ENCODE measurements around the gene MPG. TPM values are rescaled to one million over a fixed set of nuclear protein-coding genes. Genes with fewer than 3 reads are reported as not detected.

MPG gene
- total RNA-seq, 1 experiment from 2014 or later = 62.8 TPM

DNA sequence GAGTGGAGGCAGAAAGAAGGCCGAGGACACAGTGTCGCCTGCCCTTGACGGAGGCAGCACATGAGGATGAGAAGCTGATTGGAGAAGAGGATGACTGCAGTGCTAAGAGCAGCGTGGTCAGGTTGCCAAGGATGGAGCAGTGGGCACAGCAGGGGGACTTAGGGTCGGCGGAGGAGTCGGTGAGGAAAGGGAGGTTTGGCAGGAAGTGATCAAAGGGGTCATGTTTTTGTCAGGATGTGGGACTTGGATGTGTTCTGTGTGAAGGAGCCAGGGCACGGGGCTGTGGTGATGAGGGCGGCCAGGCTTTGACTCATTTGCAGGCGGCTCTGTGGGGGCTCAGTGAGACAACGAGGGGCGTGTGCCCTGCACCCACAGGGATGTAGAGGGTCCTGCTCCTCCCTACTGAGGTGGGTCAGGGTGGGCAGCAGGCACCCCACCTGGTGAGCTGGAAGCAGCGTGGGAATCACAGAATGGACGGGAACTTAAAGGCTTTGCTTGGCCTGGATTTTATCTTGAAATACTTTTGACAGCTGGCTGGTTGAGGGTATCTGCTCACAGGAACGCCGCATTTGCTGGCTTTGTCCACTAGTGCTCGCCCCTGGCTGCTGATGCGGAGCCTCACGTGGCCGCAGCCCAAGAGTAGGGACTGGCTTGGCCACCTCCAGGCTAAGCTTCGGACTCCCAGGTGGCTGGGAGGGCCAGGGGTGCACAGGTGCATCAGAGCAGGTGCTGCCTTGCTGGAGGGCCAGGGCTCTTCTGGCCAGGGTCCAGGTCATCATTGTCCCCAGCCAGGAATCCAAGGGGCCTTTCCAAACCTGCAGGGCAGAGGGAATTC lies 6.0 kb downstream of the MPG start:
- no peaks in the 10 kb centered on the region for H3K27me3 Mint-ChIP-seq (ENCODE audit: insufficient read depth, unreplicated experiment)
- no peak for DNase-seq (ENCODE audit: unreplicated experiment)
- H3K9me3 Mint-ChIP-seq (ENCODE audit: unreplicated experiment) = no peaks in the 10 kb centered on the region
- intact Hi-C loops (cut with micrococcal nuclease) = no loop called here
- TF ChIP-seq CTCF (IDR thresholded peaks at IDR 0.05; ENCODE audit: unreplicated experiment) = no peak
- POLR2A ChIA-PET = interaction anchor here (1.8 kb wide), 1 partner anchor 10 kb away, joined by 8 read pairs; no protein-coding TSS in a partner anchor
- peaks cover 8% of the 10 kb centered on the region for H3K4me1 Mint-ChIP-seq (ENCODE audit: insufficient read depth, unreplicated experiment)
- no TSS peak for BruUV-seq (replicated peaks)
- peak overlapping the region; percentile 6 for H3K27ac Mint-ChIP-seq (ENCODE audit: low read depth, unreplicated experiment)
- CTCF ChIA-PET = interaction anchor here (0.6 to 1.6 kb wide), 5 partner anchors 10 to 440 kb away, joined by 3 to 5 read pairs (median 4); partner anchors contain the start of genes POLR3K and SNRNP25
- no peak overlapping the region for H3K4me3 Mint-ChIP-seq (ENCODE audit: unreplicated experiment)
- H3K36me3 Mint-ChIP-seq (ENCODE audit: insufficient read depth, unreplicated experiment) = peaks cover 57% of the 10 kb centered on the region

DNA sequence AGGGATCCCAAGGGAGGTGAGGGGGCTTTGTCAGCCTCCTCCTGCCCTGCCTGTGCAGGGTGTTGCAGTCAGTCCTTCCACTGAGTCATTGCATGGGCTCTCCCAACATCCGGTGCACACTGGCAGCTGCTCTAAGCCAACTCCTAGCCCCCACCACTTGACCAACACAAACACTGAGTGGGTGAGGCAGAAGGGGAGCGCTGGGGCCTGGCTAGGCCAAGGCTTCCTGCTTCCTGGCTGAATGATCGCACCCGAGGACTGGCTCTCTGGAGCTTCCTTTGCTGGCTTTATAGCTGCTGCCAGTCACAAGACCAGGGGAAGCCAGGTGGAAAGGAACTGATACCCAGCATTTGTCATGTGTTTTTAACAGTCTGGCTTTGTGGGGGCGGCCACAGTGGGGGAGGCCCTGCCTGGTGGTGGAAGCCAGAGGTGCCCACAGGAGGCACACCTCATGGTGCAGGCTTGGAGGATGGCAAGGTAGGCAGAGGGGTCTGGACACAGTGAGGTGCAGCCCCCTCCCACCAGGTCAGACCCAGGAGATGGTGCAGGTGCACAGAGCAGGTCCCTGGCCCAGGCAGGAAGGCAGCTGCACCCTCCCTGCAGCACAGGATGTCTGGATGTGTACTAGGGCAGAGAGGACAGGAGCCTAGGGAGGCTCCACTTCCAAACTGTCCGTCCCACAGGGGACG lies 6.8 kb downstream of the MPG start:
- Mint-ChIP-seq H3K4me3 (ENCODE audit: unreplicated experiment) (no peak overlapping the region), H3K9me3 (ENCODE audit: unreplicated experiment) (no peaks in the 10 kb centered on the region), H3K36me3 (ENCODE audit: insufficient read depth, unreplicated experiment) (peaks cover 51% of the 10 kb centered on the region), H3K27ac (ENCODE audit: low read depth, unreplicated experiment) (peak overlapping the region; percentile 73), H3K27me3 (ENCODE audit: insufficient read depth, unreplicated experiment) (no peaks in the 10 kb centered on the region), H3K4me1 (ENCODE audit: insufficient read depth, unreplicated experiment) (peaks cover 8% of the 10 kb centered on the region)
- ChIA-PET POLR2A (interaction anchor here (1.3 to 1.8 kb wide), 2 partner anchors 9 to 12 kb away, joined by 4 to 8 read pairs; no protein-coding TSS in a partner anchor), CTCF (interaction anchor here (0.9 to 1.7 kb wide), 5 partner anchors 9 to 277 kb away, joined by 3 to 8 read pairs (median 4); no protein-coding TSS in a partner anchor)
- intact Hi-C loops (cut with micrococcal nuclease) = no loop called here
- no peak for TF ChIP-seq CTCF (IDR thresholded peaks at IDR 0.05; ENCODE audit: unreplicated experiment)
- peak; percentile 82 for DNase-seq (ENCODE audit: unreplicated experiment)
- BruUV-seq (replicated peaks) = no TSS peak

DNA sequence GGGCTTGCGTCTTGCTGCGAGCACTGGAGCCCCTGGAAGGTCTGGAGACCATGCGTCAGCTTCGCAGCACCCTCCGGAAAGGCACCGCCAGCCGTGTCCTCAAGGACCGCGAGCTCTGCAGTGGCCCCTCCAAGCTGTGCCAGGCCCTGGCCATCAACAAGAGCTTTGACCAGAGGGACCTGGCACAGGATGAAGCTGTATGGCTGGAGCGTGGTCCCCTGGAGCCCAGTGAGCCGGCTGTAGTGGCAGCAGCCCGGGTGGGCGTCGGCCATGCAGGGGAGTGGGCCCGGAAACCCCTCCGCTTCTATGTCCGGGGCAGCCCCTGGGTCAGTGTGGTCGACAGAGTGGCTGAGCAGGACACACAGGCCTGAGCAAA lies 7.4 kb downstream of the MPG start:
- no peaks in the 10 kb centered on the region for H3K9me3 Mint-ChIP-seq (ENCODE audit: unreplicated experiment)
- ChIA-PET POLR2A (interaction anchor here (1.3 to 1.8 kb wide), 2 partner anchors 9 to 12 kb away, joined by 4 to 8 read pairs; no protein-coding TSS in a partner anchor), CTCF (interaction anchor here (0.9 to 1.7 kb wide), 5 partner anchors 10 to 277 kb away, joined by 3 to 8 read pairs (median 4); no protein-coding TSS in a partner anchor)
- no peak for DNase-seq (ENCODE audit: unreplicated experiment)
- intact Hi-C loops (cut with micrococcal nuclease) = no loop called here
- TF ChIP-seq CTCF (IDR thresholded peaks at IDR 0.05; ENCODE audit: unreplicated experiment) = no peak
- H3K27me3 Mint-ChIP-seq (ENCODE audit: insufficient read depth, unreplicated experiment) = no peaks in the 10 kb centered on the region
- H3K27ac Mint-ChIP-seq (ENCODE audit: low read depth, unreplicated experiment) = peak overlapping the region; percentile 73
- no peak overlapping the region for H3K4me3 Mint-ChIP-seq (ENCODE audit: unreplicated experiment)
- no TSS peak for BruUV-seq (replicated peaks)
- peaks cover 8% of the 10 kb centered on the region for H3K4me1 Mint-ChIP-seq (ENCODE audit: insufficient read depth, unreplicated experiment)
- H3K36me3 Mint-ChIP-seq (ENCODE audit: insufficient read depth, unreplicated experiment) = peaks cover 46% of the 10 kb centered on the region

GRCh38 chr16:85865-86264 lies 7.8 kb downstream of the MPG start:
- no peak for DNase-seq (ENCODE audit: unreplicated experiment)
- TSS peak; percentile 67 for BruUV-seq (replicated peaks)
- ChIA-PET CTCF (interaction anchor here (0.9 to 1.7 kb wide), 5 partner anchors 10 to 276 kb away, joined by 3 to 8 read pairs (median 4); no protein-coding TSS in a partner anchor), POLR2A (interaction anchor here (1.3 to 1.8 kb wide), 2 partner anchors 8 to 11 kb away, joined by 4 to 8 read pairs; no protein-coding TSS in a partner anchor)
- Mint-ChIP-seq H3K27ac (ENCODE audit: low read depth, unreplicated experiment) (peak overlapping the region; percentile 51), H3K4me3 (ENCODE audit: unreplicated experiment) (no peak overlapping the region), H3K9me3 (ENCODE audit: unreplicated experiment) (no peaks in the 10 kb centered on the region), H3K36me3 (ENCODE audit: insufficient read depth, unreplicated experiment) (peaks cover 41% of the 10 kb centered on the region), H3K27me3 (ENCODE audit: insufficient read depth, unreplicated experiment) (no peaks in the 10 kb centered on the region), H3K4me1 (ENCODE audit: insufficient read depth, unreplicated experiment) (peaks cover 8% of the 10 kb centered on the region)
- TF ChIP-seq CTCF (IDR thresholded peaks at IDR 0.05; ENCODE audit: unreplicated experiment) = no peak
- intact Hi-C loops (cut with micrococcal nuclease) = no loop called here

Measured in MCF 10A (cell line).